Measurements from ENCODE around the gene HS1BP3. TPM values are rescaled to one million over a fixed set of nuclear protein-coding genes. Genes with fewer than 3 reads are reported as not detected.

Gene HS1BP3
- total and polyA plus RNA-seq, 2 of the 13 experiments (the other 11 are each of a cell fraction or from before 2014, with no cell fraction given): 15.2 to 22.0 TPM

DNA sequence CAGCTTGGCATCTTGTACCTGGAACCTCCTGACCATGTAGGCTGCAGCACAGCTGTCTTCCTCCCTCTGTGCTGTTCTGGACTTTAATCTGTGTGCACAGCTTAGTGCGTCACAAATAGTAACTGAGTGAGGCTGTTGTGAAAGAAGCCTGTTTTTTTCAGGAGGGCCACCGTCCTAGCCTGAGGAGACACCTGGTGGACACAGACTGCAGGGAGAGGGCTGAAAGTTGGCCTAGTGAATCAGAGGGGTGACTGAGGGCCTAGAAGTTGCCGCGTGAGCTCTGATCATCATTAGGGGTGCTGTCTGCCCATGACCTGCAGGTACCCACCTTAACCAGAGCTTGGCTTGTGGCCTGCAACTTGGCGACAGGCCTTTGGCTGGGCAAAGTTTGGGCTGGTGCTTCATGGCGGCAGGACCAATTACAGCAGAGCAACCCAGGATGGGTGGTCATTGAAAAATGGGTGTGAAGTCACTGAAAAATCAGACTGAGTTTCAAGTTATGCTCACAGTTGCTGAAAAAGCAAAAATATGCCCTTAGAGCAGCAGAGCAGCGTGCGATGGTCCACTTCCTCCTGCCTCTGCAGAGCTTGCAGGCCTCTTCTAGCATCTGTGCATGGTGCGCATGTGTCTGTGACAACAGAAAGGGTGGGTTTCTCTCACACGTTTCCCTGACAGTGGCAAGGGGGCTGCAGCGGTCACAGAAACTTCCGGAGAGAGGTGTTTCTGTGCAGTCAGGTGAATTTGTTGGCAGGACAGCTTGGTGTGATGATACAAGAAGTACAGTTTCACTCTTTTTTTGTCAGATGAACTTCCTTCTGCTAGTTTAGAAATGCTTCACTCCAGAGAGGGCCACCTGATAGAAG lies 25.7 kb upstream of the HS1BP3 start (continued):
- no peak for TF ChIP-seq ZNF234 (CRISPR knock-in tag; conservative IDR thresholded peaks at IDR 0.05)
- no peak for TF ChIP-seq SETDB1 (CRISPR knock-in tag; IDR thresholded peaks at IDR 0.05; ENCODE audit: borderline replicate concordance)
- TF ChIP-seq, protein P1, sequence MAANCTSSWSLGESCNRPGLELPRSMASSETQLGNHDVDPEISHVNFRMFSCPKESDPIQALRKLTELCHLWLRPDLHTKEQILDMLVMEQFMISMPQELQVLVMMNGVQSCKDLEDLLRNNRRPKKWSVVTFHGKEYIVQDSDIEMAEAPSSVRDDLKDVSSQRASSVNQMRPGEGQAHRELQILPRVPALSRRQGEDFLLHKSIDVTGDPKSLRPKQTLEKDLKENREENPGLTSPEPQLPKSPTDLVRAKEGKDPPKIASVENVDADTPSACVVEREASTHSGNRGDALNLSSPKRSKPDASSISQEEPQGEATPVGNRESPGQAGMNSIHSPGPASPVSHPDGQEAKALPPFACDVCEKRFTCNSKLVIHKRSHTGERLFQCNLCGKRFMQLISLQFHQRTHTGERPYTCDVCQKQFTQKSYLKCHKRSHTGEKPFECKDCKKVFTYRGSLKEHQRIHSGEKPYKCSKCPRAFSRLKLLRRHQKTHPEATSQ (CRISPR knock-in tag; IDR thresholded peaks at IDR 0.05; ENCODE audit: borderline replicate concordance): peak; percentile 92; the same call in 1 of the 2 replicates
- no peak for TF ChIP-seq SOX6 (IDR thresholded peaks at IDR 0.05)
- TF ChIP-seq SOX6 (CRISPR knock-in tag; IDR thresholded peaks at IDR 0.05): peak; percentile 89
- no peak for TF ChIP-seq ZNF549 (CRISPR knock-in tag; IDR thresholded peaks at IDR 0.05)
- no peak for TF ChIP-seq JUNB (CRISPR knock-in tag; IDR thresholded peaks at IDR 0.05; ENCODE audit: borderline replicate concordance)
- peak; percentile 92 for TF ChIP-seq RCOR2 (CRISPR knock-in tag; IDR thresholded peaks at IDR 0.05)
- TF ChIP-seq ZNF720 (CRISPR knock-in tag; IDR thresholded peaks at IDR 0.05): no peak
- peak; percentile 68; the same call in 1 of the 2 replicates for TF ChIP-seq SIN3B (IDR thresholded peaks at IDR 0.05; ENCODE audit: low read length)
- TF ChIP-seq, protein P2, sequence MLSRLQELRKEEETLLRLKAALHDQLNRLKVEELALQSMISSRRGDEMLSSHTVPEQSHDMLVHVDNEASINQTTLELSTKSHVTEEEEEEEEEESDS (CRISPR knock-in tag; IDR thresholded peaks at IDR 0.05; ENCODE audit: borderline replicate concordance): 0 out of 2 replicates have a peak, but pooled peaks have one; percentile 90
- TF ChIP-seq, protein P3, sequence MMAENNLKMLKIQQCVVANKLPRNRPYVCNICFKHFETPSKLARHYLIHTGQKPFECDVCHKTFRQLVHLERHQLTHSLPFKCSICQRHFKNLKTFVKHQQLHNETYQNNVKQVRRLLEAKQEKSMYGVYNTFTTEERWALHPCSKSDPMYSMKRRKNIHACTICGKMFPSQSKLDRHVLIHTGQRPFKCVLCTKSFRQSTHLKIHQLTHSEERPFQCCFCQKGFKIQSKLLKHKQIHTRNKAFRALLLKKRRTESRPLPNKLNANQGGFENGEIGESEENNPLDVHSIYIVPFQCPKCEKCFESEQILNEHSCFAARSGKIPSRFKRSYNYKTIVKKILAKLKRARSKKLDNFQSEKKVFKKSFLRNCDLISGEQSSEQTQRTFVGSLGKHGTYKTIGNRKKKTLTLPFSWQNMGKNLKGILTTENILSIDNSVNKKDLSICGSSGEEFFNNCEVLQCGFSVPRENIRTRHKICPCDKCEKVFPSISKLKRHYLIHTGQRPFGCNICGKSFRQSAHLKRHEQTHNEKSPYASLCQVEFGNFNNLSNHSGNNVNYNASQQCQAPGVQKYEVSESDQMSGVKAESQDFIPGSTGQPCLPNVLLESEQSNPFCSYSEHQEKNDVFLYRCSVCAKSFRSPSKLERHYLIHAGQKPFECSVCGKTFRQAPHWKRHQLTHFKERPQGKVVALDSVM (CRISPR knock-in tag; IDR thresholded peaks at IDR 0.05): peak; percentile 63
- peak; percentile 56 for TF ChIP-seq YY1 (IDR thresholded peaks at IDR 0.05; ENCODE audit: insufficient read depth, insufficient replicate concordance, low read depth, low read length)
- TF ChIP-seq ZNF572 (CRISPR knock-in tag; IDR thresholded peaks at IDR 0.05): peak; percentile 87
- peak; percentile 75; the same call in 1 of the 2 replicates for TF ChIP-seq ZNF782 (CRISPR knock-in tag; IDR thresholded peaks at IDR 0.05; ENCODE audit: borderline replicate concordance)
- peak; percentile 94 for TF ChIP-seq ERF (CRISPR knock-in tag; IDR thresholded peaks at IDR 0.05)
- TF ChIP-seq ARNT (IDR thresholded peaks at IDR 0.05): no peak
- TF ChIP-seq, protein P4, sequence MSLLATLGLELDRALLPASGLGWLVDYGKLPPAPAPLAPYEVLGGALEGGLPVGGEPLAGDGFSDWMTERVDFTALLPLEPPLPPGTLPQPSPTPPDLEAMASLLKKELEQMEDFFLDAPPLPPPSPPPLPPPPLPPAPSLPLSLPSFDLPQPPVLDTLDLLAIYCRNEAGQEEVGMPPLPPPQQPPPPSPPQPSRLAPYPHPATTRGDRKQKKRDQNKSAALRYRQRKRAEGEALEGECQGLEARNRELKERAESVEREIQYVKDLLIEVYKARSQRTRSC (CRISPR knock-in tag; IDR thresholded peaks at IDR 0.05; ENCODE audit: low read depth): no peak
- TF ChIP-seq, protein P5, sequence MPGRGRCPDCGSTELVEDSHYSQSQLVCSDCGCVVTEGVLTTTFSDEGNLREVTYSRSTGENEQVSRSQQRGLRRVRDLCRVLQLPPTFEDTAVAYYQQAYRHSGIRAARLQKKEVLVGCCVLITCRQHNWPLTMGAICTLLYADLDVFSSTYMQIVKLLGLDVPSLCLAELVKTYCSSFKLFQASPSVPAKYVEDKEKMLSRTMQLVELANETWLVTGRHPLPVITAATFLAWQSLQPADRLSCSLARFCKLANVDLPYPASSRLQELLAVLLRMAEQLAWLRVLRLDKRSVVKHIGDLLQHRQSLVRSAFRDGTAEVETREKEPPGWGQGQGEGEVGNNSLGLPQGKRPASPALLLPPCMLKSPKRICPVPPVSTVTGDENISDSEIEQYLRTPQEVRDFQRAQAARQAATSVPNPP (CRISPR knock-in tag; IDR thresholded peaks at IDR 0.05): peak; percentile 84; the same call in 1 of the 2 replicates
- TF ChIP-seq, protein P6, sequence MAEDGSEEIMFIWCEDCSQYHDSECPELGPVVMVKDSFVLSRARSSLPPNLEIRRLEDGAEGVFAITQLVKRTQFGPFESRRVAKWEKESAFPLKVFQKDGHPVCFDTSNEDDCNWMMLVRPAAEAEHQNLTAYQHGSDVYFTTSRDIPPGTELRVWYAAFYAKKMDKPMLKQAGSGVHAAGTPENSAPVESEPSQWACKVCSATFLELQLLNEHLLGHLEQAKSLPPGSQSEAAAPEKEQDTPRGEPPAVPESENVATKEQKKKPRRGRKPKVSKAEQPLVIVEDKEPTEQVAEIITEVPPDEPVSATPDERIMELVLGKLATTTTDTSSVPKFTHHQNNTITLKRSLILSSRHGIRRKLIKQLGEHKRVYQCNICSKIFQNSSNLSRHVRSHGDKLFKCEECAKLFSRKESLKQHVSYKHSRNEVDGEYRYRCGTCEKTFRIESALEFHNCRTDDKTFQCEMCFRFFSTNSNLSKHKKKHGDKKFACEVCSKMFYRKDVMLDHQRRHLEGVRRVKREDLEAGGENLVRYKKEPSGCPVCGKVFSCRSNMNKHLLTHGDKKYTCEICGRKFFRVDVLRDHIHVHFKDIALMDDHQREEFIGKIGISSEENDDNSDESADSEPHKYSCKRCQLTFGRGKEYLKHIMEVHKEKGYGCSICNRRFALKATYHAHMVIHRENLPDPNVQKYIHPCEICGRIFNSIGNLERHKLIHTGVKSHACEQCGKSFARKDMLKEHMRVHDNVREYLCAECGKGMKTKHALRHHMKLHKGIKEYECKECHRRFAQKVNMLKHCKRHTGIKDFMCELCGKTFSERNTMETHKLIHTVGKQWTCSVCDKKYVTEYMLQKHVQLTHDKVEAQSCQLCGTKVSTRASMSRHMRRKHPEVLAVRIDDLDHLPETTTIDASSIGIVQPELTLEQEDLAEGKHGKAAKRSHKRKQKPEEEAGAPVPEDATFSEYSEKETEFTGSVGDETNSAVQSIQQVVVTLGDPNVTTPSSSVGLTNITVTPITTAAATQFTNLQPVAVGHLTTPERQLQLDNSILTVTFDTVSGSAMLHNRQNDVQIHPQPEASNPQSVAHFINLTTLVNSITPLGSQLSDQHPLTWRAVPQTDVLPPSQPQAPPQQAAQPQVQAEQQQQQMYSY (CRISPR knock-in tag; IDR thresholded peaks at IDR 0.05): no peak

Data from HepG2 (cell line).